GM18526 (cell line): ENCODE results near the gene CCDC9.

Experiments used
- POLR2A ChIP-seq: IDR thresholded peaks from 3 replicates; pipeline ENCODE4 v1.6.1; 2011; ENCODE audit not compliant: insufficient read length; ENCODE audit errors: extremely low read depth

The CCDC9 gene

GRCh38 chr19:47271949-47272348 is 15.6 kb downstream of the CCDC9 start:
- TF ChIP-seq POLR2A: no peak

GRCh38 chr19:47272448-47273312 is 16.4 kb downstream of the CCDC9 start:
- TF ChIP-seq POLR2A: no peak

DNA sequence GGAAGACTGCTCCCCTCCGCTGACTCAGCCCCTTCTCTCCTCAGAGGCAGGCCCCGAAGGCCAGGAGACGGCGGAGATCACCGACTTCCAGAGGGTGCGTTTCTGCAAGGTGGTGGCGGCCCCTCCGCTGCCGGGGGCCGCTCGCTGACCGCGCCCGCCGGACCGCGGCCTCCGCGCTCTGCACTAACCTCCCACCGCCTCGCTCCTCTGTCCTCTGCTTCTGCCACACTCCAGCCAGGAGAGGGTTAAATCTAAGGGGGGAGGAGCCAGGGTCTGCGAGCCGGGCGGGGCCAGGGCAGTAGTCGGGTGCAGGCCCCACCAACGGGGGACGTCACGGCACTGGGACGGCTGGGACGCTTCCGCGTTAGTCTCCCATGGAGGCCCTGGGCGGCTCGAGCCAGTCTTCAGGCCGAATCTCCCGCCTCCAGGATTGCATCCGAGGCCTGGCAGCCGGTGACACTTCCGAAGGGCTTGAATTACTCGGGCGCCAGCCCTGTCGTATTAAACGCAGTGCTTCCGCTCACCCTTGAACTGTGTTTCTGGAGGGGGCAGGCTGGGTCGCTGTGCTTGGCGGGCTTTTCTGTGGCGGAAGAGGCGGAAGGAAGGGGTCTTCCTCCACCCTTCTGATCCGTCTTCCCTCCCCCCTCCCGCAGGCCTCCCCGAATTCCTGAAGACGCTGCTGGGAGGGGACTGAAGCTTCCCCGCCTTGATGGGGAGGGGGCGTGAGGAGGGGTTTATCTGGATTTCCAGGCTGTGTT is 17.2 kb downstream of the CCDC9 start:
- peak; percentile 76 for TF ChIP-seq POLR2A

DNA sequence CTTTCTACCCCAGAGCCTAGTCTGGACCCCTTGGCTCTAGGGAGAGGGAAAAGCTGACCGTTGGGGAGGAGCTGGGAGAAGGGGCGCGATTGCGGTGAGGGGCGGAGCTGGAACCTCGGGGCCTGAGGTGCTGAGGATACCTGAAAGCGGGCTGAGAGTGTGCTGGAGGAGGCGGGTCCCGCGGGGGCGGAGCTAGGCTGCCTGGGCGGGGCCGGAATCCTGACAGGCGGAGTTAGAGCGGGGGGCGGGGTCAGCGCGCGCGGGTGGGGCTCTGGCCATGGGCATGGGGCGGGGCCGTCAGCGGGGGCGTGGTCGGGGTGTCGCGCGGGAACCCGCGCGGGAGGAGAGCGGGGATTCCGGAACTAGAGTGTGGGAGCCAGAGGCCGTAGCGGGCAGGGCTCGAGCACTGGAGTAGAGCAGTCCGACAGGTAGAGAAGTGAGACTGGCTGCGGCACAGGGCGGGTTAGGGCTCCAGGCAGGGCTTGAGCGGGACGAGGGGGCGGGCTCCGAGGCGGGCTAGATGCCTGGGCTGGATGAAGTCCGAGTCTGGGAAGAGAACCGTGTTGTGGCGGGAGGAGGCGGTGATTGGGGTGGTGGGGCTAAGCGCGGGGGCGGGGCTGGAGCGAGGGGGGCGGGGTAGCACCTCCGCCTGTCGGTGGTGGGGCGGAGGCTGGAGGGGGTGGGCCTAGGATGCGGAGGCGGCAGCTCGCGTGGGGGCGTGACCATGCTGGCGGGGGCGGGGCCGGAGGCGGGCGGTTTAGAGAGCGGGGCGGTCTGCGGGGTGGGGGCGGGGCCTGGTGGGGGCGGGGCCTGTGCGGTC is 18.0 kb downstream of the CCDC9 start, which contains the start of gene INAFM1:
Gene INAFM1, plus strand, starts transcription at position 815 of the 820 bp plus-strand sequence. CDS start 35 bp downstream, outside the sequence.
- TF ChIP-seq POLR2A: peak; percentile 58

GRCh38 chr19:47274891-47275761 is 18.8 kb downstream of the CCDC9 start:
- no peak for TF ChIP-seq POLR2A

DNA sequence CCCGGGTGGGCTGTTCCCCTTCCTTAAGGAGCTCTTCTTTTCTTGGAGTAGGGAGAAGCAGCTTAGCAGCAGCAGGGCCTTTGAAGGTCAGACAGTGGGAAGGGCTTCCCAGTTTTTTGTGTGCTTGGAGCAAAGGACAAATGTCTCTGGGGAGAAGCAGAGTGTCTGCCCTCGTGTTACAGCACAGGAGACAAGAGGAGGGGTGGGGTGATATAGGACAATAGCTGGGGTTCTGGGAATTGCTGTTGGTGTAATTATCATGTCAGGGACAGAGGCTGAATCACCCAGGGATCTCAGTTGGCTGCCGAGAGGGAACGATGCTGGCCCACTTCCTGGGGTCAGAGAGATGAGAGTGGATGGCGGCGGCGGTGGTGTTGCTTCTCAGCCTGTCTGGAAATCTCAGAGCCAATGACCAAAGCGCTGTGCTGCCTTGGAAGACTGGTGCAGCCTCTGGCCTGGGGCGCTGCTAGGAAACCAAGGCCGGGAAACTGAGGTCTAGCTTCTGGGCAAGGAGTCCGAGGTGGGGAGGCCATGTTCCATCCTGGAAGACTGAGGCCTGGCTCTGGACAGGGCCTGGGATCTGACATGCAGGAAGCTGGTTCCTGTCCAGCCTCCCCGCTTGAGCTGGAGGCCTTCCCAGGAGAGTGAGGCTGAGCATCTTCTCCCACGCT is 19.6 kb downstream of the CCDC9 start:
- no peak for TF ChIP-seq POLR2A

DNA sequence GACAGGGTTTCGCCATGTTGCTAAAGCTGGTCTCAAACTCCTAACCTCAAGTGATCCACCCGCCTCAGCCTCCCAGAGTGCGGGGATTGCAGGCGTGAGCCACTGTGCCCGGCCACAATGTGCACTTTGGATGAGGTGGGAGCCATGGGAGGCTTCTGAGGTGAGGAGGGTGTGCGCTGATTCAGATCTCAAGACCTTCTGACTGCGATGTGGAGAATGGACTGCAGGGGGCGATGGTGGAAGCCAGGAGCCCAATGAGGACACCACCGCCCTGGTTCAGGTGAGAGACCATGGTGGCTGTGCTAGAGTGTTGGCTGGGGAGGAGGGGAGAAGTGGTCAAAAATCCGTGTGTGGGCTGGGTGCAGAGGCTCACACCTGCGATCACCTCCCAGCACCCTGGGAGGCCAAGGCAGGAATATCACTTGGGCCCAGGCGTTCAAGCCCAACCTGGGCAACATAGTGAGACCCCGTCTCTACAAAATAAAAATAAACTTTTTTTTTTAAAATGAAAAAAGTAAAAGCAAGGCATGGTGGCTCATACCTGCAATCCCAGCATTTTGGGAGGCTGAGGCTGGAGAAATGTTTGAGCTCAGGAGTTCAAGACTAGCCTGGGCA is 24.0 kb downstream of the CCDC9 start:
- TF ChIP-seq POLR2A: no peak

GRCh38 chr19:47283405-47284059 is 27.2 kb downstream of the CCDC9 start:
- TF ChIP-seq POLR2A: no peak

- TF ChIP-seq POLR2A: no peak
These were observed 28.1 kb downstream of the CCDC9 start for GRCh38 chr19:47284324-47284899.

DNA sequence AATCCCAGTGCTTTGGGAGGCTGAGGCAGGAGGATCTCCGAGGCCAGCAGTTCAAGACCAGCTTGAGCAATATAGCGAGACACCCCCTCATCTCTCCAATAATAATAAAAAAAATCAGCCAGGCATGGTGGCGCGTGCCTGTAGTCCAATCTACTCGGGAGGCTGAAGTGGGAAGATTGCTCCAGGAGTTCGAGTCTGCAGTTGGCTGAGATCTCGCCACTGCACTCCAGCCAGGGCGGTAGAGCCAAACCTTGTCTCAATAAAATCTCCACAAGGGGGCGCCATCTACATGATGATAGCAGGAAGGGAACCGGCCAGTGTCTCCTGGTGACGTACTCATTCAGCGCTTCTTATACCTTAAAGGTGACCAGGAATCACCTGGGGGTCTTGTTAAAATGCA is 39.7 kb downstream of the CCDC9 start:
- no peak for TF ChIP-seq POLR2A

GRCh38 chr19:47302249-47302648 is 45.9 kb downstream of the CCDC9 start:
- no peak for TF ChIP-seq POLR2A

DNA sequence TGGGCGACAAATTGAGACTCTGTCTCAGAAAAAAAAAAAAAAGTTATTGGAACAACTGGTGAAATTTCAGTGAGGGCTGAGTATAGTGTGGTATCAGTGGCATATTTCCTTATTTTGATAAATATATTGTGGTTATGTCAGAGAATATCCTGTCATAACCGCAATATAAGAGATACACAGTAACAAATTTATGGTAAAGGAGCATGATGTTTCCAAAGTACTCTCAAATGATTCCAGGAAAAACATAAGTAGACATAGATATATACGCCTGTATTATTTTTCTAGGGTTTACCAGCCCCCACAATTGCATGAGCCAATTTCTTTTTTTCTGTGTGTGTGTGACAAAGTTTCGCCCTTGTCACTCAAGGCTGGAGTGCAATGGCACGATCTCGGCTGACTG is 47.6 kb downstream of the CCDC9 start:
- no peak for TF ChIP-seq POLR2A
